ENCODE measurements around the gene SYNE1. TPM values are rescaled to one million over a fixed set of nuclear protein-coding genes. Genes with fewer than 3 reads are reported as not detected.

Gene SYNE1
- total and polyA plus RNA-seq, 2 experiments from 2014 or later = 14.6 to 83.9 TPM

DNA sequence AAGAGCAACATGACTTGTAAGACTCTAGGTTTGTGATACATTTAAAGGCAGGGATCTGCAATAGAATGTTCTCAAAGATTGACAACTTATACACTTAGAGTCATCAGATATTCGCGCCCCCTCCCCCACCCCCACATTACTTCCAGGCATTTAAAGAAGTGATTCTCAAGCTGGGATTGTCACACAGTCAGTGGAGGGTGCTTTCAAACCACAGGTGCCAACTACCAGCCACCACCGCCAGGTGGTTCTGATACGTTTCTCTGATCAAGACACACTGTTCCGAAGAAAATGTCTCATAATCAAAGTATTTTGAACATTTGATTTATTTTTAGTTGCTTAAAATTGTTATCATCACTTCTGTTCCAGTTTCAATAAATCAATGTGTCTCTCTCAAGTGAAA lies 472.2 kb downstream of the SYNE1 start:
- peaks cover 21% of the 10 kb centered on the region for H3K4me1 ChIP-seq (ENCODE audit: low read depth)
- no peaks in the 10 kb centered on the region for H3K9me3 ChIP-seq (ENCODE audit: low read depth)
- TF ChIP-seq CTCF (IDR thresholded peaks at IDR 0.05; ENCODE audit: low read depth, low read length) = no peak
- no peak overlapping the region for H3K27ac ChIP-seq
- DNase-seq (ENCODE audit: low read depth in 1 of 2, low spot score in 1 of 2) = no peak
- no peaks in the 10 kb centered on the region for H3K36me3 ChIP-seq
- H3K4me3 ChIP-seq = no peak overlapping the region
- no peaks in the 10 kb centered on the region for H3K27me3 ChIP-seq

DNA sequence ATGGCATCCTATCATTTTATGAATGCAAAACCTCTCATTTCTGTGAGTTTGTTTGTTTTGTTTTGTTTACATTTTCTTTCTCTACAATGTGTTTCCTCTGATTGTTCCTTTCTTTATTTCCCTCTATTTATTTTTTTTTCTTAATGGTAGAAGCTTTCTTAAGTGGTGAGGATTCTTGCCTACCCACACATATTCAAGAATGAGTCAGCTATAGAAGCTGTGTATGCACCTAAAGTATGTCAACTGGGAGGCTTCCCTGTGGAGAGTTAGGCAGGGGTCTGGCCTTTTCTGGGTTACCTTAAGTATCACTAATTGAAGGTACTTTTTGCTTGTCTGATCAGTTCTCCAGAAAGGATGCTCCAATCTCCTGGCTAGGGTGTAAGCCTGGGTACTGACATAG lies 475.7 kb downstream of the SYNE1 start:
- peak in 1 of 2 donors; percentile 19 for DNase-seq (ENCODE audit: low read depth in 1 of 2, low spot score in 1 of 2)
- Histone ChIP-seq H3K4me1 (ENCODE audit: low read depth) (no peaks in the 10 kb centered on the region), H3K9me3 (ENCODE audit: low read depth) (no peaks in the 10 kb centered on the region), H3K27ac (no peak overlapping the region), H3K36me3 (no peaks in the 10 kb centered on the region), H3K27me3 (no peaks in the 10 kb centered on the region), H3K4me3 (no peak overlapping the region)
- TF ChIP-seq CTCF (IDR thresholded peaks at IDR 0.05; ENCODE audit: low read depth, low read length) = no peak

- Histone ChIP-seq H3K4me1 (ENCODE audit: low read depth) (no peaks in the 10 kb centered on the region), H3K27ac (no peak overlapping the region), H3K27me3 (no peaks in the 10 kb centered on the region), H3K36me3 (peaks cover 5% of the 10 kb centered on the region), H3K9me3 (ENCODE audit: low read depth) (no peaks in the 10 kb centered on the region), H3K4me3 (no peak overlapping the region)
- TF ChIP-seq CTCF (IDR thresholded peaks at IDR 0.05; ENCODE audit: low read depth, low read length) = no peak
- DNase-seq (ENCODE audit: low read depth in 1 of 2, low spot score in 1 of 2) = no peak
Observed at GRCh38 chr6:152160346-152160745, 476.8 kb downstream of the SYNE1 start.

GRCh38 chr6:152155792-152156191 lies 481.4 kb downstream of the SYNE1 start:
- DNase-seq (ENCODE audit: low read depth in 1 of 2, low spot score in 1 of 2) = no peak
- Histone ChIP-seq H3K27me3 (no peaks in the 10 kb centered on the region), H3K36me3 (peaks cover 40% of the 10 kb centered on the region), H3K27ac (no peak overlapping the region), H3K4me3 (no peak overlapping the region), H3K9me3 (ENCODE audit: low read depth) (no peaks in the 10 kb centered on the region), H3K4me1 (ENCODE audit: low read depth) (no peaks in the 10 kb centered on the region)
- no peak for TF ChIP-seq CTCF (IDR thresholded peaks at IDR 0.05; ENCODE audit: low read depth, low read length)

GRCh38 chr6:152154559-152155356 lies 482.4 kb downstream of the SYNE1 start:
- Histone ChIP-seq H3K4me1 (ENCODE audit: low read depth) (no peaks in the 10 kb centered on the region), H3K36me3 (peaks cover 48% of the 10 kb centered on the region)
- no peak for DNase-seq (ENCODE audit: low read depth in 1 of 2, low spot score in 1 of 2)

More at GRCh38 chr6:152154559-152155356, 482.4 kb downstream of the SYNE1 start:
- no peak overlapping the region for H3K4me3 ChIP-seq
- no peak overlapping the region for H3K27ac ChIP-seq
- H3K27me3 ChIP-seq = no peaks in the 10 kb centered on the region
- TF ChIP-seq CTCF (IDR thresholded peaks at IDR 0.05; ENCODE audit: low read depth, low read length) = no peak
- no peaks in the 10 kb centered on the region for H3K9me3 ChIP-seq (ENCODE audit: low read depth)

Measured in cardiac muscle cell (in vitro differentiated cells and primary cell).